B cell (primary cell): Measurements from ENCODE around the gene TNKS1BP1. TPM values are rescaled to one million over a fixed set of nuclear protein-coding genes. Genes with fewer than 3 reads are reported as not detected.

ENCODE experiments used
- ATAC-seq: fragments of 200-7000 bp; cut with Tn5 transposase; one replicate; pipeline ENCODE4 v1.10.0; 2021; ENCODE audit warnings: low read depth, mild to moderate bottlenecking, moderate number of reproducible peaks, moderate library complexity
- CTCF ChIA-PET: fragments of 350-600 bp; sonication (Branson Sonifier 250); formaldehyde crosslinking; loops from one replicate; lab custom pipeline; 2021; ENCODE audit warnings: antibody characterized with exemption, inconsistent platforms; lab: Charles Lee
- POLR2A ChIA-PET: fragments of 350-600 bp; sonication (Branson Sonifier 250); formaldehyde crosslinking; loops from one replicate; lab custom pipeline; 2021; ENCODE audit warnings: antibody characterized with exemption; lab: Charles Lee
- DNase-seq: peaks from one replicate; pipeline ENCODE4 v3.0.0; 2013
- H2AFZ ChIP-seq: 2 replicates; pipeline ENCODE4 v1.6.1; 2012; ENCODE audit warnings: mild to moderate bottlenecking, low read depth, low read length; ENCODE audit not compliant: insufficient read depth, poor library complexity, severe bottlenecking
- H3K27ac ChIP-seq, 2 donors: 1 replicate in 1 of 2; 2 replicates in 1 of 2; pipeline ENCODE4 v1.5.1; 2012 to 2013; ENCODE audit warnings: low read length in 2 of 2, mild to moderate bottlenecking in 2 of 2, moderate library complexity in 1 of 2
- H3K27me3 ChIP-seq, 4 experiments: fragments of 200-600 bp in 1 of 4; sonication (generic) in 1 of 4; replicated peaks in 1 of 4; 1 replicate in 2 of 4; 2 replicates in 2 of 4; pipeline versions ENCODE4 v1.6.1 to v1.7.0; 2013 to 2016; ENCODE audit warnings: low read length in 3 of 4, mild to moderate bottlenecking in 2 of 4, mixed read lengths in 1 of 4, moderate library complexity in 1 of 4; ENCODE audit not compliant: insufficient read depth in 4 of 4, control insufficient read depth in 3 of 4; ENCODE audit errors: control extremely low read depth in 1 of 4
- H3K36me3 ChIP-seq, 2 experiments: replicated peaks in 1 of 2; 1 replicate in 1 of 2; 2 replicates in 1 of 2; pipeline versions ENCODE4 v1.6.1 to v1.7.1; 2013; ENCODE audit warnings: low read length in 1 of 2; ENCODE audit not compliant: insufficient read depth in 2 of 2, control insufficient read depth in 1 of 2; ENCODE audit errors: control extremely low read depth in 1 of 2, extremely low read depth in 1 of 2
- H3K4me1 ChIP-seq, 2 donors: fragments of 200-600 bp in 1 of 2; sonication (generic) in 1 of 2; 1 replicate in 1 of 2; 2 replicates in 1 of 2; pipeline versions ENCODE4 v1.5.1 to v1.6.1; 2013 to 2017; ENCODE audit warnings: low read length in 2 of 2; ENCODE audit not compliant: control insufficient read depth in 2 of 2, insufficient read depth in 2 of 2
- H3K4me2 ChIP-seq: replicated peaks from 2 replicates; pipeline ENCODE3; 2012; ENCODE audit warnings: mild to moderate bottlenecking, low read depth, low read length; ENCODE audit not compliant: poor library complexity, severe bottlenecking
- H3K4me3 ChIP-seq, 5 experiments: fragments of 200-600 bp in 1 of 5; sonication (generic) in 1 of 5; 1 replicate in 3 of 5; 2 replicates in 2 of 5; pipeline versions ENCODE4 v1.5.1 to v1.7.0; 2011 to 2016; ENCODE audit warnings: low read length in 4 of 5, mild to moderate bottlenecking in 4 of 5, low read depth in 2 of 5, control low read depth in 1 of 5, moderate library complexity in 1 of 5; ENCODE audit not compliant: insufficient read depth in 1 of 5; ENCODE audit errors: control extremely low read depth in 1 of 5, extremely low read depth in 1 of 5
- H3K79me2 ChIP-seq: fragments of 200-600 bp; sonication (generic); one replicate; pipeline ENCODE4 v1.6.0; 2016; ENCODE audit warnings: low read length; ENCODE audit not compliant: control insufficient read depth, insufficient read depth
- H3K9ac ChIP-seq: fragments of 200-600 bp; sonication (generic); 2 replicates; pipeline ENCODE4 v1.6.1; 2017; ENCODE audit warnings: mild to moderate bottlenecking, low read length, moderate library complexity
- H3K9me3 ChIP-seq, 3 donors: one replicate each; pipeline versions ENCODE4 v1.6.1 to v1.7.1; 2013; ENCODE audit warnings: low read length in 2 of 3; ENCODE audit not compliant: control insufficient read depth in 2 of 3, insufficient read depth in 1 of 3; ENCODE audit errors: control extremely low read depth in 1 of 3
- H4K20me1 ChIP-seq: 2 replicates; pipeline ENCODE4 v1.6.0; 2012; ENCODE audit warnings: mild to moderate bottlenecking, low read length; ENCODE audit not compliant: insufficient read depth, control insufficient read depth, poor library complexity, severe bottlenecking
- H3K27ac Mint-ChIP-seq: one replicate; pipeline ENCODE4 v1.8.0; 2021; ENCODE audit warnings: mixed read lengths
- H3K27me3 Mint-ChIP-seq: one replicate; pipeline ENCODE4 v1.8.0; 2021; ENCODE audit warnings: mixed read lengths
- H3K4me1 Mint-ChIP-seq: one replicate; pipeline ENCODE4 v1.8.0; 2021; ENCODE audit warnings: mixed read lengths
- H3K4me3 Mint-ChIP-seq: one replicate; pipeline ENCODE4 v1.8.0; 2021; ENCODE audit warnings: mixed read lengths
- H3K9me3 Mint-ChIP-seq: one replicate; pipeline ENCODE4 v1.8.0; 2022; ENCODE audit warnings: mixed read lengths; ENCODE audit not compliant: insufficient read depth
- EZH2 ChIP-seq: IDR thresholded peaks from 2 replicates; pipeline ENCODE4 v1.6.1; 2012; ENCODE audit warnings: borderline replicate concordance, low read depth, mild to moderate bottlenecking, moderate library complexity, low read length; ENCODE audit not compliant: insufficient read depth, poor library complexity, severe bottlenecking
- WGBS: methylation state at CpG from one replicate; pipeline ENCODE4 v1.1.5; 2013; ENCODE audit warnings: missing lambda C conversion rate; ENCODE audit not compliant: insufficient coverage; 5-methylcytosine and 5-hydroxymethylcytosine counted together
- intact Hi-C: fragments of 100-400 bp; cut with micrococcal nuclease; formaldehyde crosslinking; loops from one replicate; pipeline ENCODE4 v1.10.0; 2022
- polyA plus RNA-seq: library from polyadenylated mRNA; depleted of rRNA; stranded (reverse); fragments of >200 nt; gene quantifications from 2 replicates; pipeline ENCODE4 v1.2.3, GENCODE V29; 2012
- total RNA-seq, 2 donors: library from RNA; stranded (reverse); fragments of 120-200 nt in 1 of 2; gene quantifications; 1 replicate in 1 of 2; 2 replicates in 1 of 2; pipeline versions ENCODE4 v1.2.3 to v1.2.4, GENCODE V29; 2013 to 2022
- TF ChIP-seq, protein P1 (sequence below): fragments of 200-600 bp; IDR thresholded peaks from one replicate; pipeline ENCODE4 v1.8.0; 2022; ENCODE audit warnings: antibody characterized with exemption, mild to moderate bottlenecking

The TNKS1BP1 gene
- total and polyA plus RNA-seq, 2 donors (not counting 1 experiment from before 2014, with no cell fraction given): 2.2 to 12.2 TPM

DNA sequence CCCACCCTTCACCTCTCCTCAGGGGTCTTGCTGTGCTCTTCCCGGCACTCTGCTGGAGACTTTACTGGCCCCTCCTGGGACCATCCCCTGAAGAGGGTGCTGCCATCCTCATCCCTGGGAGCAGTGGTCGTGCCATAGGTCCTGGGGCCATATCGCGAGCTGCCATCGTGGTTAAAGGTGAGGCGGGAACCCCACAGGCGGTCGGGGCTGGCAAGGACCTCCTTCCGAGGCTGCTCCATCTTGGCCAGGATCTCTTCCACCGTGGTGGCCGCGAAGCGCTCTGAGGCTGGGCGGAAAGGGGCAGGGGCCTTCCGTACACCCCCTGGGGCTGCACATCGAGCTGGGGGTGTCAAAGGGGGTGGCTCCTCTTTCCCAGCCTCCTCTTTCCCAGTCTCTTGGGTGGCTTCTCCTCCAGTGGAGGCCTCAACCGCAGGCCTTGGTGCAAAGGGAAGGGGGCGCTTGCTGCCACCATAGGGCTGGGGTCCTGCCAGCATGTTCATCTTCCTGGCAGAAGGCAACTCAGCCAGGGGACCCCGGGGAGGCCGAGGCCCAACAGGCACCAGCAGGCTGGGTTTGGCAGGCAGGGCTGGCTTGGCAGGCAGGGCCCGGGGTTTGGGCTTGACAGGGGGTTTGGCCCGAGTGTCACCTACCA, 4.6 kb downstream of the TNKS1BP1 start:
- intact Hi-C loops: no loop called here
- POLR2A ChIA-PET: no interaction called here
- Mint-ChIP-seq H3K4me3 (no peak overlapping the region), H3K9me3 (no peaks in the 10 kb centered on the region), H3K4me1 (peaks cover 12% of the 10 kb centered on the region), H3K27ac (no peak overlapping the region), H3K27me3 (no peaks in the 10 kb centered on the region)
- no peak overlapping the region for H3K27ac ChIP-seq
- ATAC-seq: no peak
- no peak overlapping the region for H3K4me3 ChIP-seq
- H3K9me3 ChIP-seq: no peaks in the 10 kb centered on the region
- 98% methylated on average over 21 of the region's 22 CpGs for WGBS
- no peaks in the 10 kb centered on the region for H3K27me3 ChIP-seq
- no peaks in the 10 kb centered on the region for H4K20me1 ChIP-seq
- no peak overlapping the region for H3K9ac ChIP-seq
- no peaks in the 10 kb centered on the region for H3K79me2 ChIP-seq
- no peak for DNase-seq
- H3K4me2 ChIP-seq: no peak overlapping the region
- H3K4me1 ChIP-seq: peaks cover 5 to 9% of the 10 kb centered on the region in 2 donors
- H3K36me3 ChIP-seq: peaks cover 0 to 5% of the 10 kb centered on the region in 2 experiments
- TF ChIP-seq EZH2: no peak
- TF ChIP-seq, protein P1, sequence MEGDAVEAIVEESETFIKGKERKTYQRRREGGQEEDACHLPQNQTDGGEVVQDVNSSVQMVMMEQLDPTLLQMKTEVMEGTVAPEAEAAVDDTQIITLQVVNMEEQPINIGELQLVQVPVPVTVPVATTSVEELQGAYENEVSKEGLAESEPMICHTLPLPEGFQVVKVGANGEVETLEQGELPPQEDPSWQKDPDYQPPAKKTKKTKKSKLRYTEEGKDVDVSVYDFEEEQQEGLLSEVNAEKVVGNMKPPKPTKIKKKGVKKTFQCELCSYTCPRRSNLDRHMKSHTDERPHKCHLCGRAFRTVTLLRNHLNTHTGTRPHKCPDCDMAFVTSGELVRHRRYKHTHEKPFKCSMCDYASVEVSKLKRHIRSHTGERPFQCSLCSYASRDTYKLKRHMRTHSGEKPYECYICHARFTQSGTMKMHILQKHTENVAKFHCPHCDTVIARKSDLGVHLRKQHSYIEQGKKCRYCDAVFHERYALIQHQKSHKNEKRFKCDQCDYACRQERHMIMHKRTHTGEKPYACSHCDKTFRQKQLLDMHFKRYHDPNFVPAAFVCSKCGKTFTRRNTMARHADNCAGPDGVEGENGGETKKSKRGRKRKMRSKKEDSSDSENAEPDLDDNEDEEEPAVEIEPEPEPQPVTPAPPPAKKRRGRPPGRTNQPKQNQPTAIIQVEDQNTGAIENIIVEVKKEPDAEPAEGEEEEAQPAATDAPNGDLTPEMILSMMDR: no peak
- H2AFZ ChIP-seq: no peak overlapping the region
- CTCF ChIA-PET: no interaction called here

DNA sequence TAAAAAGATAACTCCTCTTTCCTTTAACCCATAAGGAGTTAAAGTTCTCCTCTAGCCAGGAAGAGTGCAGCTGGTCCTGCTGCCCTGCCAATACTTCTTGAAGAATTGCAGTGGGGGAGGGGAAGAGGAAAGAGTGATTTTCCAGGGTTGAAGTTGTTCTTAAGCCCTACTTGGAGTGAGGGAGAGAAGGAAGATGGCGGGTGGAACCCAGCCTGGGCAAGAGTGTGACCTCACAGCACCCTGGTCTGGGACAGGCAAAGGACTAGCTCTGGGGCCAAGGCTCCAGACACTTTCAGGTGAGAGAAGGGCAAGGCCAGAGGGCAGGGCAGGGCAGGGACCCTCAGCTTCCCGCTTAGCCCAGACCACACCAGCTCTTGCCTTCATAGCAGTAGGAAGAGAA, 6.6 kb downstream of the TNKS1BP1 start:
- H3K4me1 ChIP-seq: no peaks in the 10 kb centered on the region
- no peak overlapping the region for H3K4me3 ChIP-seq
- H3K9me3 Mint-ChIP-seq: no peaks in the 10 kb centered on the region
- no peaks in the 10 kb centered on the region for H3K9me3 ChIP-seq
- TF ChIP-seq EZH2: no peak
- TF ChIP-seq, protein P1: no peak
- DNase-seq: no peak
- H3K9ac ChIP-seq: no peak overlapping the region
- H3K79me2 ChIP-seq: no peaks in the 10 kb centered on the region
- CTCF ChIA-PET: no interaction called here
- no peak overlapping the region for H3K4me2 ChIP-seq
- WGBS: 100% methylated on average over 1 of the region's 2 CpGs
- H3K4me3 Mint-ChIP-seq: no peak overlapping the region
- H3K4me1 Mint-ChIP-seq: peaks cover 3% of the 10 kb centered on the region
- H2AFZ ChIP-seq: no peak overlapping the region
- peaks cover 0 to 5% of the 10 kb centered on the region in 2 experiments for H3K36me3 ChIP-seq
- no peaks in the 10 kb centered on the region for H4K20me1 ChIP-seq
- intact Hi-C loops: no loop called here
- POLR2A ChIA-PET: no interaction called here
- H3K27ac Mint-ChIP-seq: no peak overlapping the region
- no peak overlapping the region for H3K27ac ChIP-seq
- H3K27me3 ChIP-seq: no peaks in the 10 kb centered on the region
- no peaks in the 10 kb centered on the region for H3K27me3 Mint-ChIP-seq
- no peak for ATAC-seq
